ENCODE results near the gene DZIP3. TPM values are rescaled to one million over a fixed set of nuclear protein-coding genes. Genes with fewer than 3 reads are reported as not detected.

DZIP3 gene
- total and polyA plus RNA-seq, 2 experiments from 2014 or later = 28.7 to 32.0 TPM

Small RNA genes within 50 kb of the gene (small RNA-seq; reads per million reads assigned to genes)
- gene AC092185.1 (ENCODE audit: low replicate concordance) = not detected
- not detected for gene RF00156 (ENCODE audit: low replicate concordance)

Other genes with a start within 250 kb of the DZIP3 start
- gene MYH15, start 79.1 kb upstream of the DZIP3 start, total RNA-seq (2014; rRNA removed; shearing (Covaris generic)) = 0.04 and 0.07 TPM in 2 replicates
- gene MYH15, start 79.1 kb upstream of the DZIP3 start, polyA plus RNA-seq (2016; fragmentation: Nextera tagmentation; extraction: Ambion mirVana) = not detected in 2 replicates
- 47.8 and 63.5 TPM in 2 replicates for gene CIP2A, start 284 bp upstream of the DZIP3 start, total RNA-seq (2014; rRNA removed; shearing (Covaris generic))
- gene CIP2A, start 284 bp upstream of the DZIP3 start, polyA plus RNA-seq (2016; fragmentation: Nextera tagmentation; extraction: Ambion mirVana) = 30.4 and 48.1 TPM in 2 replicates
- gene RETNLB, start 167.7 kb downstream of the DZIP3 start, total RNA-seq (2014; rRNA removed; shearing (Covaris generic)) = not detected in 2 replicates
- gene RETNLB, start 167.7 kb downstream of the DZIP3 start, polyA plus RNA-seq (2016; fragmentation: Nextera tagmentation; extraction: Ambion mirVana) = not detected in 2 replicates
- not detected in 2 replicates for gene TRAT1, start 233.1 kb downstream of the DZIP3 start, total RNA-seq (2014; rRNA removed; shearing (Covaris generic))
- gene TRAT1, start 233.1 kb downstream of the DZIP3 start, polyA plus RNA-seq (2016; fragmentation: Nextera tagmentation; extraction: Ambion mirVana) = not detected in 2 replicates